Measurements from ENCODE around the gene NELFB.
"Not testable (repeated sequence)": the region's sequence is repeated elsewhere in the genome, so short reads cannot be mapped to it uniquely, and the experiment has no call there.

NELFB gene

GRCh38 chr9:137253717-137254623 lies 1.2 kb upstream of the NELFB start:
- DNase-seq (ENCODE audit: insufficient read length, low spot score) (no peak), FAIRE-seq (no peak)
- TF ChIP-seq POLR2A (IDR thresholded peaks at IDR 0.05; ENCODE audit: low read depth, low read length): no peak

GRCh38 chr9:137255448-137256114 lies 454 bp downstream of the NELFB start:
- DNase-seq (ENCODE audit: insufficient read length, low spot score) (peak; percentile 92), FAIRE-seq (no peak)
- TF ChIP-seq POLR2A (IDR thresholded peaks at IDR 0.05; ENCODE audit: low read depth, low read length): no peak

- no peak for FAIRE-seq
- no peak for TF ChIP-seq POLR2A (IDR thresholded peaks at IDR 0.05; ENCODE audit: low read depth, low read length)
- DNase-seq (ENCODE audit: insufficient read length, low spot score): no peak
Measured at GRCh38 chr9:137256362-137256761, 1.2 kb downstream of the NELFB start.

GRCh38 chr9:137256856-137257255 lies 1.7 kb downstream of the NELFB start:
- FAIRE-seq: no peak
- no peak for DNase-seq (ENCODE audit: insufficient read length, low spot score)
- TF ChIP-seq POLR2A (IDR thresholded peaks at IDR 0.05; ENCODE audit: low read depth, low read length): no peak

GRCh38 chr9:137262173-137262908 lies 7.2 kb downstream of the NELFB start:
- FAIRE-seq; DNase-seq (ENCODE audit: insufficient read length, low spot score): not testable (repeated sequence)

GRCh38 chr9:137262909-137263285 lies 7.8 kb downstream of the NELFB start:
- DNase-seq (ENCODE audit: insufficient read length, low spot score) (no peak), FAIRE-seq (no peak)
- no peak for TF ChIP-seq POLR2A (IDR thresholded peaks at IDR 0.05; ENCODE audit: low read depth, low read length)

GRCh38 chr9:137263506-137263905 lies 8.4 kb downstream of the NELFB start:
- FAIRE-seq (no peak), DNase-seq (ENCODE audit: insufficient read length, low spot score) (no peak)
- no peak for TF ChIP-seq POLR2A (IDR thresholded peaks at IDR 0.05; ENCODE audit: low read depth, low read length)

GRCh38 chr9:137264067-137264466 lies 8.9 kb downstream of the NELFB start:
- DNase-seq (ENCODE audit: insufficient read length, low spot score): no peak
- no peak for FAIRE-seq
- TF ChIP-seq POLR2A (IDR thresholded peaks at IDR 0.05; ENCODE audit: low read depth, low read length): no peak

- no peak for FAIRE-seq
- DNase-seq (ENCODE audit: insufficient read length, low spot score): no peak
- TF ChIP-seq POLR2A (IDR thresholded peaks at IDR 0.05; ENCODE audit: low read depth, low read length): no peak
Measured at GRCh38 chr9:137265496-137266161, 10.5 kb downstream of the NELFB start.

- FAIRE-seq (no peak), DNase-seq (ENCODE audit: insufficient read length, low spot score) (no peak)
- TF ChIP-seq POLR2A (IDR thresholded peaks at IDR 0.05; ENCODE audit: low read depth, low read length): no peak
Measured at GRCh38 chr9:137266162-137266527, 11.0 kb downstream of the NELFB start.

- no peak for TF ChIP-seq POLR2A (IDR thresholded peaks at IDR 0.05; ENCODE audit: low read depth, low read length)
- FAIRE-seq (no peak), DNase-seq (ENCODE audit: insufficient read length, low spot score) (no peak)
Measured at GRCh38 chr9:137266585-137267453, 11.7 kb downstream of the NELFB start.

- FAIRE-seq (no peak), DNase-seq (ENCODE audit: insufficient read length, low spot score) (no peak)
- TF ChIP-seq POLR2A (IDR thresholded peaks at IDR 0.05; ENCODE audit: low read depth, low read length): no peak
Measured at GRCh38 chr9:137267933-137268355, 12.8 kb downstream of the NELFB start.

Data from H54 (cell line).